CD8-positive, alpha-beta memory T cell (primary cell): Measurements from ENCODE around the gene ZNF683. TPM values are rescaled to one million over a fixed set of nuclear protein-coding genes. Genes with fewer than 3 reads are reported as not detected.
A peak's percentile ranks its signal among the peaks of the same experiment; 100 is the strongest.
"Not testable (repeated sequence)": the region's sequence is repeated elsewhere in the genome, so short reads cannot be mapped to it uniquely, and the experiment has no call there.

Experiments used
- CTCF ChIA-PET: fragments of 350-600 bp; sonication (Branson Sonifier 250); formaldehyde crosslinking; loops from one replicate; lab custom pipeline; 2021; ENCODE audit warnings: antibody characterized with exemption; lab: Charles Lee
- POLR2A ChIA-PET: fragments of 350-600 bp; sonication (Branson Sonifier 250); formaldehyde crosslinking; loops from one replicate; lab custom pipeline; 2021; ENCODE audit warnings: antibody characterized with exemption; lab: Charles Lee
- DNase-seq, 5 donors: peaks; one replicate each; pipeline versions ENCODE4 v3.0.0 to v3.0.0-alpha.2; 2020 to 2022; ENCODE audit warnings: mixed read lengths in 1 of 5
- H3K27ac ChIP-seq: one replicate; pipeline ENCODE4 v1.7.0; 2013; ENCODE audit warnings: low read depth, mild to moderate bottlenecking, low read length, moderate library complexity
- H3K27me3 ChIP-seq: 2 replicates; pipeline ENCODE4 v1.7.0; 2013; ENCODE audit warnings: low read length, mild to moderate bottlenecking; ENCODE audit not compliant: insufficient read depth, poor library complexity, severe bottlenecking
- H3K36me3 ChIP-seq: 2 replicates; pipeline ENCODE4 v1.7.0; 2013; ENCODE audit warnings: mild to moderate bottlenecking, low read length, moderate library complexity; ENCODE audit not compliant: insufficient read depth
- H3K4me1 ChIP-seq: 2 replicates; pipeline ENCODE4 v1.7.0; 2013; ENCODE audit warnings: mild to moderate bottlenecking, low read length, moderate library complexity; ENCODE audit not compliant: insufficient read depth
- H3K4me3 ChIP-seq: 2 replicates; pipeline ENCODE4 v1.7.0; 2013; ENCODE audit warnings: mild to moderate bottlenecking, low read length
- H3K9me3 ChIP-seq: 2 replicates; pipeline ENCODE4 v1.7.0; 2013; ENCODE audit warnings: mild to moderate bottlenecking, low read length
- H3K27ac Mint-ChIP-seq, 8 donors: one replicate each; pipeline ENCODE4 v1.8.0; 2020 to 2021; ENCODE audit warnings: mixed read lengths in 8 of 8, mild to moderate bottlenecking in 6 of 8, inconsistent platforms in 3 of 8, moderate library complexity in 3 of 8
- H3K27me3 Mint-ChIP-seq, 2 donors: one replicate each; pipeline ENCODE4 v1.8.0; 2020 to 2021; ENCODE audit warnings: mixed read lengths in 2 of 2, mild to moderate bottlenecking in 1 of 2, moderate library complexity in 1 of 2
- H3K36me3 Mint-ChIP-seq, 3 donors: one replicate each; pipeline ENCODE4 v1.8.0; 2020 to 2021; ENCODE audit warnings: mixed read lengths in 3 of 3, inconsistent platforms in 1 of 3, mild to moderate bottlenecking in 1 of 3
- H3K4me1 Mint-ChIP-seq, 3 donors: one replicate each; pipeline ENCODE4 v1.8.0; 2020 to 2021; ENCODE audit warnings: mixed read lengths in 3 of 3, inconsistent platforms in 1 of 3, mild to moderate bottlenecking in 1 of 3
- H3K4me3 Mint-ChIP-seq, 7 donors: one replicate each; pipeline ENCODE4 v1.8.0; 2020 to 2021; ENCODE audit warnings: mixed read lengths in 7 of 7, mild to moderate bottlenecking in 6 of 7, moderate library complexity in 4 of 7, inconsistent platforms in 2 of 7
- H3K9me3 Mint-ChIP-seq, 5 donors: one replicate each; pipeline ENCODE4 v1.8.0; 2020 to 2022; ENCODE audit warnings: mixed read lengths in 5 of 5, mild to moderate bottlenecking in 3 of 5, moderate library complexity in 2 of 5, inconsistent platforms in 1 of 5
- polyA plus RNA-seq: library from polyadenylated mRNA; unstranded; fragments of 300-500 nt; fragmentation: Illumina TruSeq; gene quantifications from one replicate; pipeline ENCODE4 v1.2.3, GENCODE V29; 2021
- total RNA-seq, 2 experiments: library from RNA; stranded (reverse); gene quantifications; one replicate each; pipeline ENCODE4 v1.2.3, GENCODE V29; 2021

The ZNF683 gene
- total and polyA plus RNA-seq, 3 experiments from 2014 or later = 2.4 to 205 (median 2.7) TPM

DNA sequence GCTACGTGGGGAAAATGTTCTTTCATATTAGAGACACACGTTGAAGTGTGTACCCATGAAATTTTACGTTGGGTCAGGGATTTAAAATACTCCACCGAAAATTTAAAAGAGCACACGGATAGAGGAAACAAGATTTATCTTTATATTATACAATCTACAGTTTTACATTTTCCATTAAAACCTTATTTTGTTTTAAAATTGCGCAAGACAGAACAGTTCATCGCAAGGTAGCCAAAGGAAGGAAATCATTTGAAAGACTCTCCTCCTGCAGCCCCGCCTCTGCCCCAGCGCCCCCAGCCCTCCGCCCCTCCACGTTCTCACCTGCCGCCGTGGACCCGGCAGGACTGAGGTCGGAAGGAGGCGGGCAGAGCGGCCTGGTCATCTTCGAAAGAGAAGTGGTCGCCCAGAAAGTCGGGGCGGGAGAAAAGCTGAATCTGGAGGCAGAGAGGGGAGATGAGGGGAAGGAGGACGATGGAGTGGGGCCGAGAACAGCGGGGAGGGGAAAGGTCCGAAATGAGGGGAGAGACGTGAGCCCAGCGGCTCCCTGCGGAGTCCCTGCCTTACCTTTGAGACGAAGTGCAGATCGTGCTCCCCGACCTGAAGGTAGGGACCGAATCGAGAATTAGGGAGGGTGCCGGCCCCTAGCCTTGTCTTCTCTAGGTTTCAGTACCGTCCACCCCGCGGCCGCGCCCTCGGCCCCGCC lies 36.6 kb downstream of the ZNF683 start:
- H3K36me3 ChIP-seq = no peaks in the 10 kb centered on the region
- H3K9me3 ChIP-seq = no peaks in the 10 kb centered on the region
- H3K4me3 ChIP-seq = peak overlapping the region; percentile 68
- Mint-ChIP-seq H3K9me3 (peaks cover 0 to 1% (median 0%) of the 10 kb centered on the region in 5 donors), H3K4me3 (peak overlapping the region; percentile 86 to 95 (median 90)), H3K27me3 (no peaks in the 10 kb centered on the region), H3K27ac (peak overlapping the region in 7 of 8 donors; percentile 28 to 89 (median 70)), H3K36me3 (peaks cover 0 to 3% (median 0%) of the 10 kb centered on the region in 3 donors), H3K4me1 (peaks cover 10 to 25% (median 15%) of the 10 kb centered on the region in 3 donors)
- CTCF ChIA-PET = interaction anchor here (0.6 to 1.4 kb wide), 6 partner anchors 14 to 102 kb away, joined by 3 to 5 read pairs (median 3); partner anchors contain the start of gene CEP85
- POLR2A ChIA-PET = interaction anchor here (0.9 kb wide), 1 partner anchor 11 kb away, joined by 5 read pairs; no protein-coding TSS in a partner anchor
- H3K4me1 ChIP-seq = peaks cover 6% of the 10 kb centered on the region
- H3K27me3 ChIP-seq = no peaks in the 10 kb centered on the region
- peak in 1 of 5 donors; percentile 13 for DNase-seq
- H3K27ac ChIP-seq = peak overlapping the region; percentile 12

DNA sequence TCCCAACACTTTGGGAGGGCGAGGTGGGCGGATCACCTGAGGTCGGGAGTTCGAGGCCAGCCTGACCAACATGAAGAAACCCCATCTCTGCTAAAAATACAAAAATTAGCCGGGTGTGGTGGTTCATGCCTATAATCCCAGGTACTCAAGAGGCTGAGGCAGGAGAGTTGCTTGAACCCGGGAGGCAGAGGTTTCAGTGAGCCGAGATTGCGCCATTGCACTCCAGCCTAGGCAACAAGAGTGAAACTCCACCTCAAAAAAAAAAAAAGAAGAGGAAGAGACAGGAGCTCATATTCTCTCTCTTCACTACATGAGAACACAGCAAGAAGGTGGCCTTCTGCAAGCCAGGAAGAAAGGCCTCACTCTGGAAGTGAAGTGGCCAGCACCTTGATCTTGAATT lies 39.2 kb downstream of the ZNF683 start:
- peak overlapping the region in 1 of 8 donors; percentile 61 for H3K27ac Mint-ChIP-seq

DNA sequence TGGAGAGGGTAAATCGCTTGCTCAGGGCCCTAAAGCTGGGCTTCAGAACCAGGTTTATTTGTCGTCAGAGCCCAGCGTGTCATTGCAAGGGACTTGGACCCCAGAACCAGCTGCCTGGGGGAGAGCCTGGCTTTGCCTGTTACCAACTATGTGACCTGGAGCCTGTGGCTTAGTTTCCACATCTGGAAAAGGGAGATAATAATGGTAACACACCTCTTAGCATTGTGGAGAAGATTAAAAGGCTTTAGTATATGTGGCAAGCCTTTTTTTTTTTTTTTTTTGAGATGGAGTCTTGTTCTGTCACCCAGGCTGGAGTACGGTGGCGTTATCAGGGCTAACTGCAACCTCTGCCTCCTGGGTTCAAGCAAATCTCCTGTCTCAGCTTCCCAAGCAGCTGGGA lies 42.3 kb downstream of the ZNF683 start:
- Mint-ChIP-seq H3K27me3 (no peaks in the 10 kb centered on the region), H3K36me3 (peaks cover 0 to 14% (median 0%) of the 10 kb centered on the region in 3 donors), H3K4me3 (no peak overlapping the region), H3K4me1 (peaks cover under 1 to 4% (median 2%) of the 10 kb centered on the region in 3 donors), H3K27ac (no peak overlapping the region), H3K9me3 (peaks cover 0 to 1% (median 0%) of the 10 kb centered on the region in 5 donors)
- no peak overlapping the region for H3K27ac ChIP-seq
- CTCF ChIA-PET = interaction anchor here (0.8 to 32.6 kb wide), 5 partner anchors 10 to 87 kb away, joined by 4 to 840 read pairs (median 18); partner anchors contain the start of gene SH3BGRL3
- H3K27me3 ChIP-seq = no peaks in the 10 kb centered on the region
- peaks cover under 1% of the 10 kb centered on the region for H3K4me1 ChIP-seq
- no peak for DNase-seq
- H3K36me3 ChIP-seq = no peaks in the 10 kb centered on the region
- H3K4me3 ChIP-seq = no peak overlapping the region
- no peaks in the 10 kb centered on the region for H3K9me3 ChIP-seq
- POLR2A ChIA-PET = interaction anchor here (0.7 to 1.6 kb wide), 3 partner anchors 8 to 102 kb away, joined by 4 to 6 read pairs (median 5); partner anchors contain the start of genes CD52 and DHDDS

More for the DNA sequence above, 39.2 kb downstream of the ZNF683 start:
- H3K9me3 Mint-ChIP-seq, H3K36me3 ChIP-seq, H3K27me3 ChIP-seq, H3K27me3 Mint-ChIP-seq, DNase-seq, H3K9me3 ChIP-seq, H3K4me3 ChIP-seq, H3K27ac ChIP-seq, H3K36me3 Mint-ChIP-seq, H3K4me1 ChIP-seq: not testable (repeated sequence)
- peaks cover 10 to 25% (median 11%) of the 10 kb centered on the region in 3 donors for H3K4me1 Mint-ChIP-seq
- POLR2A ChIA-PET = interaction anchor here (0.6 kb wide), 1 partner anchor 11 kb away, joined by 4 read pairs; no protein-coding TSS in a partner anchor
- CTCF ChIA-PET = interaction anchor here (0.9 to 32.6 kb wide), 3 partner anchors 32 to 57 kb away, joined by 3 to 840 read pairs (median 3); partner anchors contain the start of gene SH3BGRL3
- peak overlapping the region in 1 of 7 donors; percentile 56 for H3K4me3 Mint-ChIP-seq

DNA sequence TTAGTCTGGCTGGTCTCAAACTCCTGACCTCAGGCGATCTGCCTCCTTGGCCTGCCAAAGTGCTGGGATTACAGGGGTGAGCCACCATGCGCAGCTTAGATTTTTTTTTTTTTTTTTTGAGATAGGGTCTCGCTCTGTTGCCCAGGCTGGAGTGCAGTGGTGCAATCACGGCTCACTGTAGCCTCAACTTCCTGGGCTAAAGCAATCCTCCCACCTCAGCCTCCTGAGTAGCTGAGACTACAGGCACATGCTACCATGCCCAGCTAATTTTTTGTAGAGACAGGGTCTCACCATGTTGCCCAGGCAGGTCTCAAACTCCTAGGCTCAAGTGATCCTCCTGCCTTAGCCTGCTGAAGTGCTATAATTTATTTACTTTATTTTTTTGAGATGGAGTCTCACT lies 43.2 kb downstream of the ZNF683 start:
- not testable (repeated sequence) for H3K4me1 ChIP-seq, H3K4me3 Mint-ChIP-seq, H3K9me3 Mint-ChIP-seq, H3K27me3 ChIP-seq, H3K27me3 Mint-ChIP-seq, H3K27ac Mint-ChIP-seq, H3K36me3 ChIP-seq, H3K9me3 ChIP-seq, H3K27ac ChIP-seq, H3K4me3 ChIP-seq, H3K4me1 Mint-ChIP-seq, DNase-seq
- POLR2A ChIA-PET = interaction anchor here (1.6 kb wide), 1 partner anchor 7 kb away, joined by 4 read pairs; no protein-coding TSS in a partner anchor
- H3K36me3 Mint-ChIP-seq = peaks cover 0 to 21% (median under 1%) of the 10 kb centered on the region in 3 donors
- CTCF ChIA-PET = interaction anchor here (0.8 to 32.6 kb wide), 3 partner anchors 9 to 88 kb away, joined by 4 to 840 read pairs (median 21); partner anchors contain the start of gene SH3BGRL3

DNA sequence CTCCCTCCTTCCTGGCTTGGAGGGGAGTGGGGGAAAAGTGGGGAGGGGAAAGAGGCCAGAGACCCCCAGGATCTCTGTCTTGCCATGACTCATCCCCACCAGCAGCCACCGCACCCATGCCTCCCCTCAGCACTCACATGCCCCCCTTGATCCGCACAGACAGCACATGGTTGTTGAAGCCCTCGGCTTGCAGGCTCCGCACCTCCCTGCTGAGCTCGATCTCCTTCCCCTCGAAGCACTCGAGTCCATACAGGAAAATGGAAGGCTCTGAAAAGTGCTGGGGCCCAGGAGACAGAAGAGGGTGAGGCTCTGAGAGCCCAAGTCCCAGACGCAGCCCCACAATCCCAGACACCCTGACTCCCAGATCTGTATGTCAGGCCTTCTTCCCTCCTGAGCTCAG lies 44.0 kb downstream of the ZNF683 start:
- POLR2A ChIA-PET = interaction anchor here (0.7 kb wide), 1 partner anchor 38 kb away, joined by 11 read pairs; no protein-coding TSS in a partner anchor
- no peaks in the 10 kb centered on the region for H3K4me1 ChIP-seq
- H3K36me3 Mint-ChIP-seq = peaks cover 0 to 27% (median 2%) of the 10 kb centered on the region in 3 donors
- H3K27me3 ChIP-seq = no peaks in the 10 kb centered on the region
- no peaks in the 10 kb centered on the region for H3K27me3 Mint-ChIP-seq
- no peak overlapping the region for H3K27ac ChIP-seq
- H3K27ac Mint-ChIP-seq = no peak overlapping the region
- DNase-seq = no peak
- peaks cover 0 to 1% (median 0%) of the 10 kb centered on the region in 5 donors for H3K9me3 Mint-ChIP-seq
- H3K9me3 ChIP-seq = no peaks in the 10 kb centered on the region
- peaks cover 0 to 6% (median 5%) of the 10 kb centered on the region in 3 donors for H3K4me1 Mint-ChIP-seq
- peaks cover 9% of the 10 kb centered on the region for H3K36me3 ChIP-seq
- H3K4me3 Mint-ChIP-seq = no peak overlapping the region
- CTCF ChIA-PET = interaction anchor here (1.3 to 32.6 kb wide), 3 partner anchors 36 to 89 kb away, joined by 5 to 840 read pairs (median 5); partner anchors contain the start of gene SH3BGRL3
- H3K4me3 ChIP-seq = no peak overlapping the region

DNA sequence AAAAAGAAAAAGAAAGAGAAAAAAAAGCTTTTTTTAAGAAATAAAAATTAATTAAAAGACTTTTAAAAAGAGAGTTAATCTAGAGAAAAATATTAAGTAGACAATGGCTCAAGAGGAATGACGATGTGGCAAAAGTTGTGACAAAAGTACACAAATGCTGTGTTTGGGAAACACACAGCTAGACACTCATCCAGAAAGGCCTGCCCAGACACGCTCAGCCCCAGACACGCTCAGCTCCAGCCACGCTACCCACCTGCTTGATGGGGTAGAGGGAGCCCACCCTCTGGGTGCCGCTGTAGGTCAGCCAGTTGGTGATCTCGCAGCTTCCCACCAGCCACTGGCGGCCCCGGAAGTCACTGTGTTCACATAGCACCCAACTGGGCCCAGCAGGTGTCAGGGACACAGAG lies 44.6 kb downstream of the ZNF683 start:
- no peaks in the 10 kb centered on the region for H3K27me3 Mint-ChIP-seq
- H3K36me3 Mint-ChIP-seq = peaks cover 0 to 33% (median 5%) of the 10 kb centered on the region in 3 donors
- Histone ChIP-seq H3K27ac (no peak overlapping the region), H3K27me3 (no peaks in the 10 kb centered on the region), H3K4me1 (peaks cover 2% of the 10 kb centered on the region), H3K36me3 (peaks cover 16% of the 10 kb centered on the region), H3K4me3 (no peak overlapping the region), H3K9me3 (no peaks in the 10 kb centered on the region)
- ChIA-PET POLR2A (interaction anchor here (0.6 to 1.3 kb wide), 3 partner anchors 24 to 42 kb away, joined by 3 to 6 read pairs (median 3); no protein-coding TSS in a partner anchor), CTCF (interaction anchor here (1.3 to 32.6 kb wide), 3 partner anchors 36 to 89 kb away, joined by 5 to 840 read pairs (median 5); partner anchors contain the start of gene SH3BGRL3)
- no peak for DNase-seq
- peaks cover 0 to under 1% (median 0%) of the 10 kb centered on the region in 5 donors for H3K9me3 Mint-ChIP-seq
- H3K27ac Mint-ChIP-seq = no peak overlapping the region
- no peak overlapping the region for H3K4me3 Mint-ChIP-seq
- peaks cover 4 to 13% (median 11%) of the 10 kb centered on the region in 3 donors for H3K4me1 Mint-ChIP-seq

DNA sequence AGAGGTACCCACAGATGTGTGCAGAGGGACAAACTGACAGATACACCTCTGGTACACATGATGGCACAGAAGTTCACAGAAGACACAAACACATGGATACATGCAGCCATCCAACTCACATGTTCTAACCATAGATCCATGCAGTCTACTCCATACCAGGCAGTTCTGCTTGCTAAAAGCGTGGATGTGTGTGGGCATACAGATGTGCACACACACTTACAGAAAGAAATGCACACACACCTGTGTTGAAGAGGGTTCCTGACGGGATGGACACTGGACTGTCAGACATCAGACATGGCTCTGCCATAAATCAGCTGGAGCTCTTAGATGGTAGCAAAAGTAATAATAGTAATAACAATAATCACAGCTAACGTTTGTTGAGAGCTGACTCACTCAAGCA lies 48.0 kb downstream of the ZNF683 start:
- H3K27ac ChIP-seq = no peak overlapping the region
- H3K27ac Mint-ChIP-seq = peak overlapping the region in 3 of 8 donors; percentile 35 to 92 (median 47)

More for the DNA sequence above, 48.0 kb downstream of the ZNF683 start:
- no peak overlapping the region for H3K4me3 ChIP-seq
- ChIA-PET POLR2A (interaction anchor here (0.6 to 8.4 kb wide), 4 partner anchors 17 to 66 kb away, joined by 4 to 104 read pairs (median 6); partner anchors contain the start of gene SH3BGRL3), CTCF (interaction anchor here (32.6 kb wide), 1 partner anchor 40 kb away, joined by 840 read pairs; the partner anchor contains the start of gene SH3BGRL3)
- Mint-ChIP-seq H3K4me3 (peak overlapping the region in 1 of 7 donors; percentile 33), H3K4me1 (peaks cover 29 to 45% (median 38%) of the 10 kb centered on the region in 3 donors), H3K9me3 (no peaks in the 10 kb centered on the region), H3K36me3 (peaks cover 9 to 56% (median 15%) of the 10 kb centered on the region in 3 donors), H3K27me3 (no peaks in the 10 kb centered on the region)
- peaks cover 34% of the 10 kb centered on the region for H3K4me1 ChIP-seq
- DNase-seq = no peak
- peaks cover 44% of the 10 kb centered on the region for H3K36me3 ChIP-seq
- no peaks in the 10 kb centered on the region for H3K27me3 ChIP-seq
- no peaks in the 10 kb centered on the region for H3K9me3 ChIP-seq
